Endodermal cell (in vitro differentiated cells): ENCODE data around the gene C13orf46. TPM values are rescaled to one million over a fixed set of nuclear protein-coding genes. Genes with fewer than 3 reads are reported as not detected.

ENCODE experiments used
- DNase-seq: peaks from one replicate; pipeline ENCODE4 v3.0.0-alpha.2; 2017
- H3K27ac ChIP-seq: 2 replicates; pipeline ENCODE4 v1.5.1; 2013; ENCODE audit warnings: mild to moderate bottlenecking, low read depth, low read length, moderate library complexity
- H3K27me3 ChIP-seq: 2 replicates; pipeline ENCODE4 v1.6.1; 2013; ENCODE audit warnings: mild to moderate bottlenecking, low read length, moderate library complexity; ENCODE audit not compliant: insufficient read depth, control insufficient read depth, poor library complexity, severe bottlenecking
- H3K36me3 ChIP-seq: 2 replicates; pipeline ENCODE4 v1.7.0; 2013; ENCODE audit warnings: mild to moderate bottlenecking, low read length, moderate library complexity; ENCODE audit not compliant: control insufficient read depth, insufficient read depth
- H3K4me1 ChIP-seq: one replicate; pipeline ENCODE4 v1.7.0; 2013; ENCODE audit warnings: low read length; ENCODE audit not compliant: control insufficient read depth, insufficient read depth
- H3K4me3 ChIP-seq: 2 replicates; pipeline ENCODE4 v1.5.1; 2013; ENCODE audit warnings: mild to moderate bottlenecking, low read length, moderate library complexity
- H3K9ac ChIP-seq: 2 replicates; pipeline ENCODE4 v1.6.1; 2013; ENCODE audit warnings: mild to moderate bottlenecking, low read length, moderate library complexity; ENCODE audit not compliant: poor library complexity, severe bottlenecking; ENCODE audit errors: extremely low read depth
- H3K9me3 ChIP-seq: 2 replicates; pipeline ENCODE4 v1.6.1; 2013; ENCODE audit warnings: mild to moderate bottlenecking, low read length, moderate library complexity; ENCODE audit not compliant: control insufficient read depth
- H3K27ac Mint-ChIP-seq: 2 replicates; pipeline ENCODE4 v1.8.0; 2020; ENCODE audit warnings: mixed read lengths
- H3K27me3 Mint-ChIP-seq: 2 replicates; pipeline ENCODE4 v1.8.0; 2021; ENCODE audit warnings: mild to moderate bottlenecking, mixed read lengths; ENCODE audit not compliant: insufficient read depth
- H3K36me3 Mint-ChIP-seq: 2 replicates; pipeline ENCODE4 v1.8.0; 2020; ENCODE audit warnings: low read depth, mixed read lengths
- H3K4me1 Mint-ChIP-seq: 2 replicates; pipeline ENCODE4 v1.8.0; 2020; ENCODE audit warnings: mixed read lengths
- H3K4me3 Mint-ChIP-seq: 2 replicates; pipeline ENCODE4 v1.8.0; 2020; ENCODE audit warnings: mild to moderate bottlenecking, moderate library complexity, mixed read lengths
- H3K9me3 Mint-ChIP-seq: 2 replicates; pipeline ENCODE4 v1.8.0; 2020; ENCODE audit warnings: mild to moderate bottlenecking, mixed read lengths
- WGBS, 2 experiments: methylation state at CpG; one replicate each; pipeline versions ENCODE4 v1.1.5 to v1.1.7; 2013; ENCODE audit warnings: missing lambda C conversion rate in 2 of 2, mixed read lengths in 1 of 2; ENCODE audit not compliant: insufficient coverage in 1 of 2, insufficient read length in 1 of 2; 5-methylcytosine and 5-hydroxymethylcytosine counted together
- total RNA-seq, 2 donors: library from RNA; stranded (reverse); fragmentation: NEBNext Ultra II Directional in 1 of 2; extraction: Animal tissue kit (Norgen Biotek cat#: 25700) in 1 of 2; gene quantifications; 2 replicates in 1 of 2; 3 replicates in 1 of 2; pipeline ENCODE4 v1.2.1, GENCODE V29; 2021
- TF ChIP-seq, protein P1 (sequence below): fragments of 200-600 bp; sonication (generic); conservative IDR thresholded peaks from 2 replicates; pipeline ENCODE4 v1.5.0; 2021; ENCODE audit warnings: antibody characterized with exemption, mild to moderate bottlenecking

The C13orf46 gene
- total RNA-seq, 2 donors from 2014 or later = 0.20 to 0.27 TPM

- H3K27me3 Mint-ChIP-seq = no peaks in the 10 kb centered on the region
- no peaks in the 10 kb centered on the region for H3K27me3 ChIP-seq
- no peak for DNase-seq
- no peak overlapping the region for H3K9ac ChIP-seq
- no peaks in the 10 kb centered on the region for H3K4me1 Mint-ChIP-seq
- TF ChIP-seq, protein P1, sequence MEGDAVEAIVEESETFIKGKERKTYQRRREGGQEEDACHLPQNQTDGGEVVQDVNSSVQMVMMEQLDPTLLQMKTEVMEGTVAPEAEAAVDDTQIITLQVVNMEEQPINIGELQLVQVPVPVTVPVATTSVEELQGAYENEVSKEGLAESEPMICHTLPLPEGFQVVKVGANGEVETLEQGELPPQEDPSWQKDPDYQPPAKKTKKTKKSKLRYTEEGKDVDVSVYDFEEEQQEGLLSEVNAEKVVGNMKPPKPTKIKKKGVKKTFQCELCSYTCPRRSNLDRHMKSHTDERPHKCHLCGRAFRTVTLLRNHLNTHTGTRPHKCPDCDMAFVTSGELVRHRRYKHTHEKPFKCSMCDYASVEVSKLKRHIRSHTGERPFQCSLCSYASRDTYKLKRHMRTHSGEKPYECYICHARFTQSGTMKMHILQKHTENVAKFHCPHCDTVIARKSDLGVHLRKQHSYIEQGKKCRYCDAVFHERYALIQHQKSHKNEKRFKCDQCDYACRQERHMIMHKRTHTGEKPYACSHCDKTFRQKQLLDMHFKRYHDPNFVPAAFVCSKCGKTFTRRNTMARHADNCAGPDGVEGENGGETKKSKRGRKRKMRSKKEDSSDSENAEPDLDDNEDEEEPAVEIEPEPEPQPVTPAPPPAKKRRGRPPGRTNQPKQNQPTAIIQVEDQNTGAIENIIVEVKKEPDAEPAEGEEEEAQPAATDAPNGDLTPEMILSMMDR = no peak
- H3K4me1 ChIP-seq = no peaks in the 10 kb centered on the region
- H3K4me3 ChIP-seq = no peak overlapping the region
- H3K36me3 Mint-ChIP-seq = peaks cover 16% of the 10 kb centered on the region
- H3K9me3 ChIP-seq = no peaks in the 10 kb centered on the region
- H3K4me3 Mint-ChIP-seq = no peak overlapping the region
- no peaks in the 10 kb centered on the region for H3K9me3 Mint-ChIP-seq
- 94 to 96% methylated on average over 14 to 30 of the region's 37 CpGs for WGBS, 2 experiments
- H3K27ac ChIP-seq = no peak overlapping the region
- no peak overlapping the region for H3K27ac Mint-ChIP-seq
- H3K36me3 ChIP-seq = no peaks in the 10 kb centered on the region
Observed at GRCh38 chr13:114010401-114011101, 36.7 kb upstream of the C13orf46 start.

- Mint-ChIP-seq H3K27me3 (no peaks in the 10 kb centered on the region), H3K9me3 (no peaks in the 10 kb centered on the region), H3K4me3 (no peak overlapping the region), H3K27ac (no peak overlapping the region), H3K4me1 (no peaks in the 10 kb centered on the region), H3K36me3 (peaks cover 16% of the 10 kb centered on the region)
- Histone ChIP-seq H3K9me3 (no peaks in the 10 kb centered on the region), H3K27me3 (no peaks in the 10 kb centered on the region), H3K4me3 (no peak overlapping the region), H3K9ac (no peak overlapping the region), H3K27ac (no peak overlapping the region), H3K36me3 (no peaks in the 10 kb centered on the region), H3K4me1 (no peaks in the 10 kb centered on the region)
- 89 to 96% methylated on average over 25 to 31 of the region's 31 CpGs for WGBS, 2 experiments
- TF ChIP-seq, protein P1 = no peak
- no peak for DNase-seq
Observed at GRCh38 chr13:114009590-114010400, 35.9 kb upstream of the C13orf46 start.

GRCh38 chr13:114008964-114009589 lies 35.2 kb upstream of the C13orf46 start:
- Mint-ChIP-seq H3K27me3 (no peaks in the 10 kb centered on the region), H3K4me1 (no peaks in the 10 kb centered on the region), H3K36me3 (peaks cover 16% of the 10 kb centered on the region), H3K4me3 (no peak overlapping the region), H3K9me3 (no peaks in the 10 kb centered on the region), H3K27ac (no peak overlapping the region)
- no peak overlapping the region for H3K27ac ChIP-seq
- H3K4me3 ChIP-seq = no peak overlapping the region
- TF ChIP-seq, protein P1 = no peak
- H3K36me3 ChIP-seq = no peaks in the 10 kb centered on the region
- no peaks in the 10 kb centered on the region for H3K9me3 ChIP-seq
- DNase-seq = no peak
- H3K9ac ChIP-seq = no peak overlapping the region
- H3K27me3 ChIP-seq = no peaks in the 10 kb centered on the region
- no peaks in the 10 kb centered on the region for H3K4me1 ChIP-seq
- 88 to 94% methylated on average over 30 to 33 of the region's 33 CpGs for WGBS, 2 experiments
